K562 (cell line): ENCODE measurements around the gene CNTN6. TPM values are rescaled to one million over a fixed set of nuclear protein-coding genes. Genes with fewer than 3 reads are reported as not detected.

Experiments
- ATAC-seq: fragments of 200-7000 bp; cut with Tn5 transposase; 3 replicates; pipeline ENCODE4 v1.9.1; 2020; ENCODE audit warnings: moderate library complexity
- BruUV-seq: library from RNA; stranded (reverse); fragments of 400-500 nt; replicated peaks from 2 replicates; lab custom pipeline; 2021; lab: Mats Ljungman, UMichigan
- CTCF ChIA-PET: fragments of 300-600 bp; formaldehyde crosslinking; extraction: SDS; loops from one replicate; lab custom pipeline; 2021; ENCODE audit warnings: low intra/inter-chr PET ratio; lab: Yijun Ruan, JAX
- POLR2A ChIA-PET: fragments of 300-600, 350-650 bp; sonication (Branson Sonifier 250); formaldehyde crosslinking; extraction: SDS; loops from one replicate; lab custom pipeline; 2021; ENCODE audit warnings: antibody characterized with exemption, inconsistent platforms; lab: Yijun Ruan, JAX
- DNase-seq, 4 experiments: peaks; one replicate each; pipeline versions ENCODE4 v3.0.0 to v3.0.0-alpha.2; 2011 to 2018; ENCODE audit warnings: low spot score in 3 of 4, mixed read lengths in 3 of 4; ENCODE audit errors: extremely low read depth in 1 of 4
- FAIRE-seq: peaks from 2 replicates; lab custom pipeline; 2011; peaks lifted over from hg19 to GRCh38; lab: Jason Lieb, UNC
- H2AFZ ChIP-seq: 2 replicates; pipeline ENCODE4 v1.6.0; 2011; ENCODE audit warnings: low read depth, low read length, control low read depth, inconsistent platforms
- H3K27ac ChIP-seq: fragments of 200-600 bp; 3 replicates; pipeline ENCODE4 v1.8.0; 2011; ENCODE audit warnings: low read depth, mild to moderate bottlenecking, control low read depth, inconsistent platforms, low read length, moderate library complexity, mixed read lengths; ENCODE audit errors: extremely low read depth
- H3K27me3 ChIP-seq, 2 experiments: fragments of 300-600 bp in 1 of 2; 2 replicates in 1 of 2; 3 replicates in 1 of 2; pipeline versions ENCODE4 v1.6.0 to v1.8.0; 2011; ENCODE audit warnings: inconsistent platforms in 2 of 2, low read length in 2 of 2, mild to moderate bottlenecking in 1 of 2, mixed read lengths in 1 of 2, moderate library complexity in 1 of 2; ENCODE audit not compliant: control insufficient read depth in 2 of 2, insufficient read depth in 2 of 2
- H3K36me3 ChIP-seq: fragments of 300-600 bp; 3 replicates; pipeline ENCODE4 v1.8.0; 2011; ENCODE audit warnings: mild to moderate bottlenecking, low read length, inconsistent platforms; ENCODE audit not compliant: control insufficient read depth, insufficient read depth
- H3K4me1 ChIP-seq, 2 experiments: fragments of 200-600 bp in 1 of 2; replicated peaks in 1 of 2; 2 replicates in 1 of 2; 3 replicates in 1 of 2; pipeline versions ENCODE4 v1.5.1 to v1.8.0; 2011; ENCODE audit warnings: inconsistent platforms in 2 of 2, low read length in 2 of 2, mild to moderate bottlenecking in 1 of 2, mixed read lengths in 1 of 2, moderate library complexity in 1 of 2; ENCODE audit not compliant: control insufficient read depth in 2 of 2, insufficient read depth in 2 of 2
- H3K4me2 ChIP-seq: 2 replicates; pipeline ENCODE4 v1.6.1; 2011; ENCODE audit warnings: low read length, control low read depth, inconsistent platforms, mixed read lengths; ENCODE audit not compliant: insufficient read depth
- H3K4me3 ChIP-seq: fragments of 200-600 bp; sonication (generic), shearing (Covaris generic); 2 replicates; pipeline ENCODE4 v1.5.1; 2016; ENCODE audit warnings: control low read depth, inconsistent platforms
- H3K79me2 ChIP-seq: fragments of 200-600 bp; 3 replicates; pipeline ENCODE4 v1.8.0; 2011; ENCODE audit warnings: low read length, inconsistent platforms; ENCODE audit not compliant: control insufficient read depth, insufficient read depth
- H3K9ac ChIP-seq, 2 experiments: 2 replicates each; pipeline versions ENCODE4 v1.6.0 to v1.6.1; 2011; ENCODE audit warnings: low read depth in 2 of 2, low read length in 2 of 2, control low read depth in 1 of 2, inconsistent platforms in 1 of 2, mild to moderate bottlenecking in 1 of 2, mixed read lengths in 1 of 2; ENCODE audit not compliant: insufficient read depth in 1 of 2
- H3K9me1 ChIP-seq: one replicate; pipeline ENCODE4 v1.6.0; 2011; ENCODE audit warnings: inconsistent platforms, mild to moderate bottlenecking, low read length, moderate library complexity; ENCODE audit not compliant: control insufficient read depth, insufficient read depth
- H3K9me3 ChIP-seq: replicated peaks from 2 replicates; pipeline ENCODE4 v1.5.1; 2011; ENCODE audit warnings: low read depth, low read length, inconsistent platforms; ENCODE audit not compliant: control insufficient read depth, insufficient read depth
- H4K20me1 ChIP-seq: replicated peaks from 2 replicates; pipeline ENCODE4 v1.6.1; 2011; ENCODE audit warnings: low read length, inconsistent platforms, mixed read lengths; ENCODE audit not compliant: control insufficient read depth, insufficient read depth
- ASH1L ChIP-seq: fragments of 450-650 bp; IDR thresholded peaks from 2 replicates; pipeline ENCODE4 v1.6.1; 2018; ENCODE audit warnings: borderline replicate concordance, mild to moderate bottlenecking, low read depth; ENCODE audit not compliant: partially characterized antibody
- BHLHE40 ChIP-seq: IDR thresholded peaks from 2 replicates; pipeline ENCODE4 v1.6.1; 2011; ENCODE audit warnings: low read length, improper control_type of control experiment
- CBFA2T2 ChIP-seq: fragments of 450-650 bp; conservative IDR thresholded peaks from 2 replicates; pipeline ENCODE4 v1.6.1; 2017; ENCODE audit warnings: mild to moderate bottlenecking
- CCAR2 ChIP-seq: fragments of 200-400 bp; formaldehyde crosslinking; IDR thresholded peaks from 2 replicates; pipeline ENCODE4 v1.6.1; 2017; ENCODE audit warnings: mild to moderate bottlenecking, low read depth, low read length
- FOSL1 ChIP-seq: fragments of 200-800 bp; sonication (Bioruptor generic); conservative IDR thresholded peaks from 2 replicates; pipeline ENCODE4 v1.6.1; 2016; ENCODE audit warnings: missing genetic modification characterization, missing compliant biosample characterization
- PHB ChIP-seq: fragments of 250-450 bp; sonication (Bioruptor Pico); IDR thresholded peaks from 2 replicates; pipeline ENCODE4 v1.5.0; 2021
- ZNF444 ChIP-seq: fragments of 250-450 bp; sonication (Bioruptor Pico); IDR thresholded peaks from 2 replicates; pipeline ENCODE4 v1.4.0; 2020; ENCODE audit warnings: mild to moderate bottlenecking, moderate library complexity
- WGBS: fragments of 100-300 bp; shearing (Covaris generic); methylation state at CpG from one replicate; pipeline ENCODE4 v1.1.6; 2016; ENCODE audit warnings: low coverage, mixed read lengths; ENCODE audit not compliant: insufficient coverage; ENCODE audit errors: missing lambda C conversion rate; 5-methylcytosine and 5-hydroxymethylcytosine counted together
- in situ Hi-C: fragments of 300-500 bp; cut with MboI; formaldehyde crosslinking; loops from 4 replicates; pipeline ENCODE4 v1.15.0; 2018; ENCODE audit warnings: inconsistent platforms, mixed read lengths
- intact Hi-C: fragments of 100-400 bp; cut with micrococcal nuclease; formaldehyde crosslinking; loops from 2 replicates; pipeline ENCODE4 v1.14.2; 2022
- polyA plus RNA-seq, 8 experiments: library from polyadenylated mRNA; depleted of rRNA in 4 of 8; stranded (reverse) in 5 of 8; unstranded in 3 of 8; fragments of >200 nt; fragmentation: Nextera tagmentation in 2 of 8; fragmentation: Illumina TruSeq in 1 of 8; extraction: Ambion mirVana in 2 of 8; extraction: Trizol in 1 of 8; gene quantifications; 2 replicates each; pipeline versions ENCODE4 v1.2.1 to v1.2.3, GENCODE V29; 2011 to 2014; ENCODE audit warnings: inconsistent platforms in 1 of 8, missing spikeins in 1 of 8
- total RNA-seq, 7 experiments: library from RNA; depleted of rRNA in 6 of 7; stranded (reverse); fragments of >200 nt in 6 of 7; fragmentation: Illumina TruSeq in 2 of 7; extraction: Trizol in 2 of 7; gene quantifications; 2 replicates each; pipeline versions ENCODE4 v1.2.1 to v1.2.3, GENCODE V29; 2011 to 2021; ENCODE audit warnings: low replicate concordance in 1 of 7
- TF ChIP-seq, protein P1 (sequence below): IDR thresholded peaks from 3 replicates; pipeline ENCODE4 v1.6.1; 2011; ENCODE audit warnings: borderline replicate concordance, mild to moderate bottlenecking, moderate library complexity; ENCODE audit not compliant: insufficient read length; ENCODE audit errors: extremely low read depth

Gene CNTN6
- total and polyA plus RNA-seq, 9 of the 15 experiments (the other 6 are each of a cell fraction or from before 2014, with no cell fraction given): not detected

DNA sequence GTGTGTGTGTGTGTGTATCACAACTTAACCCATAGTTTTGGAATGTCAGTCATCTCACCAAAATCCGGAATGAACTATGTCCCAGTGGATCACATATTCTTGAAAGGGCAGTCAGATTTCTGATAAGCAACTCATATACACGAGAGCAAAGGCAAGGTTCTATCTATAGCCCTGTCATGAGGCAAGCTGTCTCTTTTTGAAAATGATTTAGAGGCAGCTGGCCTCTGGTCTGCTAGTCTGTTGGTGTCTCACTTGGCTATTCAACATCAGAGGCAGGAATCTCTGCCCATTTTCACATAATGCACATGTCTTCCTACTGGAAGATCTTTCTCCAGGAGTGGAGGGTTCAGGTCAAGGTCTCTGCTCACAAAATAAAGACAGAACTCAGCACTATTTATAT lies 79.8 kb downstream of the CNTN6 start:
- in situ Hi-C loops (no loop called here), intact Hi-C loops (no loop called here)
- no peak overlapping the region for H3K9ac ChIP-seq
- ChIA-PET POLR2A (no interaction called here), CTCF (no interaction called here)
- WGBS: 0% methylated on average over 2 of the region's 2 CpGs
- DNase-seq (no peak), FAIRE-seq (no peak), ATAC-seq (no peak)
- BruUV-seq: no TSS peak
- no peaks in the 10 kb centered on the region for H4K20me1 ChIP-seq
- H3K4me2 ChIP-seq: no peak overlapping the region
- TF ChIP-seq ZNF444 (no peak), CBFA2T2 (no peak), BHLHE40 (no peak), PHB (CRISPR knock-in tag) (no peak), FOSL1 (tag) (no peak), ASH1L (no peak), CCAR2 (no peak)
- TF ChIP-seq, protein P1, sequence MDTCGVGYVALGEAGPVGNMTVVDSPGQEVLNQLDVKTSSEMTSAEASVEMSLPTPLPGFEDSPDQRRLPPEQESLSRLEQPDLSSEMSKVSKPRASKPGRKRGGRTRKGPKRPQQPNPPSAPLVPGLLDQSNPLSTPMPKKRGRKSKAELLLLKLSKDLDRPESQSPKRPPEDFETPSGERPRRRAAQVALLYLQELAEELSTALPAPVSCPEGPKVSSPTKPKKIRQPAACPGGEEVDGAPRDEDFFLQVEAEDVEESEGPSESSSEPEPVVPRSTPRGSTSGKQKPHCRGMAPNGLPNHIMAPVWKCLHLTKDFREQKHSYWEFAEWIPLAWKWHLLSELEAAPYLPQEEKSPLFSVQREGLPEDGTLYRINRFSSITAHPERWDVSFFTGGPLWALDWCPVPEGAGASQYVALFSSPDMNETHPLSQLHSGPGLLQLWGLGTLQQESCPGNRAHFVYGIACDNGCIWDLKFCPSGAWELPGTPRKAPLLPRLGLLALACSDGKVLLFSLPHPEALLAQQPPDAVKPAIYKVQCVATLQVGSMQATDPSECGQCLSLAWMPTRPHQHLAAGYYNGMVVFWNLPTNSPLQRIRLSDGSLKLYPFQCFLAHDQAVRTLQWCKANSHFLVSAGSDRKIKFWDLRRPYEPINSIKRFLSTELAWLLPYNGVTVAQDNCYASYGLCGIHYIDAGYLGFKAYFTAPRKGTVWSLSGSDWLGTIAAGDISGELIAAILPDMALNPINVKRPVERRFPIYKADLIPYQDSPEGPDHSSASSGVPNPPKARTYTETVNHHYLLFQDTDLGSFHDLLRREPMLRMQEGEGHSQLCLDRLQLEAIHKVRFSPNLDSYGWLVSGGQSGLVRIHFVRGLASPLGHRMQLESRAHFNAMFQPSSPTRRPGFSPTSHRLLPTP: no peak
- no peak overlapping the region for H3K4me3 ChIP-seq
- H2AFZ ChIP-seq: no peak overlapping the region
- H3K4me1 ChIP-seq: no peaks in the 10 kb centered on the region
- H3K79me2 ChIP-seq: no peaks in the 10 kb centered on the region
- H3K27me3 ChIP-seq: no peaks in the 10 kb centered on the region
- no peaks in the 10 kb centered on the region for H3K36me3 ChIP-seq
- H3K27ac ChIP-seq: no peak overlapping the region
- no peaks in the 10 kb centered on the region for H3K9me1 ChIP-seq
- H3K9me3 ChIP-seq: no peaks in the 10 kb centered on the region
